Activated CD4-positive, alpha-beta T cell treated with anti-CD3 and anti-CD28 coated beads, Interleukin-2, amount 10 ng/mL, durations not matched to agents 7 days and 5 days (primary cell): ENCODE data around the gene BCL2L14. TPM values are rescaled to one million over a fixed set of nuclear protein-coding genes. Genes with fewer than 3 reads are reported as not detected.

ENCODE experiments used
- CTCF ChIA-PET: fragments of 350-600 bp; sonication (Branson Sonifier 250); formaldehyde crosslinking; loops from one replicate; lab custom pipeline; 2021; ENCODE audit warnings: antibody characterized with exemption; lab: Charles Lee
- POLR2A ChIA-PET: fragments of 350-600 bp; sonication (Branson Sonifier 250); formaldehyde crosslinking; loops from one replicate; lab custom pipeline; 2021; ENCODE audit warnings: antibody characterized with exemption; lab: Charles Lee
- DNase-seq: peaks from one replicate; pipeline ENCODE4 v3.0.0-alpha.2; 2020
- H3K27ac Mint-ChIP-seq: one replicate; pipeline ENCODE4 v1.8.0; 2021; ENCODE audit warnings: mild to moderate bottlenecking, moderate library complexity, mixed read lengths
- H3K27me3 Mint-ChIP-seq: one replicate; pipeline ENCODE4 v1.8.0; 2021; ENCODE audit warnings: mixed read lengths
- H3K36me3 Mint-ChIP-seq: one replicate; pipeline ENCODE4 v1.8.0; 2021; ENCODE audit warnings: low read depth, mixed read lengths
- H3K4me1 Mint-ChIP-seq: one replicate; pipeline ENCODE4 v1.8.0; 2021; ENCODE audit warnings: mixed read lengths
- H3K4me3 Mint-ChIP-seq: one replicate; pipeline ENCODE4 v1.8.0; 2021; ENCODE audit warnings: mild to moderate bottlenecking, moderate library complexity, mixed read lengths
- H3K9me3 Mint-ChIP-seq: one replicate; pipeline ENCODE4 v1.8.0; 2021; ENCODE audit warnings: mixed read lengths
- total RNA-seq, 2 experiments: library from RNA; stranded (reverse); gene quantifications; one replicate each; pipeline ENCODE4 v1.2.3, GENCODE V29; 2021

The BCL2L14 gene
- total RNA-seq, 2 experiments from 2014 or later, result 6.5 to 8.0 TPM

- peaks cover 21% of the 10 kb centered on the region for H3K4me1 Mint-ChIP-seq
- POLR2A ChIA-PET, result no interaction called here
- CTCF ChIA-PET, result interaction anchor here (0.6 to 4.0 kb wide), 7 partner anchors 12 to 454 kb away, joined by 3 to 26 read pairs (median 5); no protein-coding TSS in a partner anchor
Measured at GRCh38 chr12:12034344-12034743, 36.4 kb upstream of the BCL2L14 start.

GRCh38 chr12:12035229-12035628 is 35.5 kb upstream of the BCL2L14 start:
- Mint-ChIP-seq H3K9me3 (no peaks in the 10 kb centered on the region), H3K4me3 (no peak overlapping the region), H3K27me3 (peaks cover 2% of the 10 kb centered on the region), H3K36me3 (no peaks in the 10 kb centered on the region), H3K27ac (no peak overlapping the region), H3K4me1 (peaks cover 20% of the 10 kb centered on the region)
- CTCF ChIA-PET, result no interaction called here
- DNase-seq, result no peak
- POLR2A ChIA-PET, result no interaction called here

More at GRCh38 chr12:12034344-12034743, 36.4 kb upstream of the BCL2L14 start:
- no peaks in the 10 kb centered on the region for H3K36me3 Mint-ChIP-seq
- no peak overlapping the region for H3K27ac Mint-ChIP-seq
- H3K27me3 Mint-ChIP-seq, result peaks cover 2% of the 10 kb centered on the region
- no peak overlapping the region for H3K4me3 Mint-ChIP-seq
- no peak for DNase-seq
- no peaks in the 10 kb centered on the region for H3K9me3 Mint-ChIP-seq

- Mint-ChIP-seq H3K27ac (no peak overlapping the region), H3K27me3 (peaks cover 2% of the 10 kb centered on the region), H3K36me3 (no peaks in the 10 kb centered on the region), H3K9me3 (no peaks in the 10 kb centered on the region), H3K4me3 (no peak overlapping the region), H3K4me1 (peaks cover 16% of the 10 kb centered on the region)
- ChIA-PET CTCF (interaction anchor here (1.2 to 1.4 kb wide), 3 partner anchors 36 to 457 kb away, joined by 3 to 5 read pairs (median 4); no protein-coding TSS in a partner anchor), POLR2A (no interaction called here)
- DNase-seq, result no peak
Measured at GRCh38 chr12:12036901-12037300, 33.8 kb upstream of the BCL2L14 start.

GRCh38 chr12:12039897-12040296 is 30.8 kb upstream of the BCL2L14 start:
- H3K4me1 Mint-ChIP-seq, result no peaks in the 10 kb centered on the region
- H3K4me3 Mint-ChIP-seq, result no peak overlapping the region
- no peak for DNase-seq
- H3K36me3 Mint-ChIP-seq, result no peaks in the 10 kb centered on the region
- H3K9me3 Mint-ChIP-seq, result no peaks in the 10 kb centered on the region
- ChIA-PET POLR2A (no interaction called here), CTCF (no interaction called here)
- H3K27me3 Mint-ChIP-seq, result peaks cover 15% of the 10 kb centered on the region
- H3K27ac Mint-ChIP-seq, result no peak overlapping the region

GRCh38 chr12:12046401-12046800 is 24.3 kb upstream of the BCL2L14 start:
- Mint-ChIP-seq H3K4me3 (no peak overlapping the region), H3K9me3 (no peaks in the 10 kb centered on the region), H3K4me1 (no peaks in the 10 kb centered on the region), H3K27ac (no peak overlapping the region), H3K27me3 (peaks cover 12% of the 10 kb centered on the region), H3K36me3 (no peaks in the 10 kb centered on the region)
- ChIA-PET CTCF (no interaction called here), POLR2A (interaction anchor here (0.6 kb wide), 1 partner anchor 517 kb away, joined by 3 read pairs; no protein-coding TSS in a partner anchor)
- DNase-seq, result no peak

GRCh38 chr12:12047682-12048081 is 23.1 kb upstream of the BCL2L14 start:
- POLR2A ChIA-PET, result no interaction called here
- no peaks in the 10 kb centered on the region for H3K36me3 Mint-ChIP-seq
- H3K4me3 Mint-ChIP-seq, result no peak overlapping the region
- DNase-seq, result no peak
- H3K27ac Mint-ChIP-seq, result no peak overlapping the region
- no peaks in the 10 kb centered on the region for H3K4me1 Mint-ChIP-seq
- no peaks in the 10 kb centered on the region for H3K9me3 Mint-ChIP-seq
- CTCF ChIA-PET, result no interaction called here
- peaks cover 8% of the 10 kb centered on the region for H3K27me3 Mint-ChIP-seq

GRCh38 chr12:12048266-12048665 is 22.5 kb upstream of the BCL2L14 start:
- Mint-ChIP-seq H3K36me3 (no peaks in the 10 kb centered on the region), H3K4me1 (no peaks in the 10 kb centered on the region), H3K9me3 (no peaks in the 10 kb centered on the region), H3K4me3 (no peak overlapping the region), H3K27ac (no peak overlapping the region), H3K27me3 (peaks cover 8% of the 10 kb centered on the region)
- no peak for DNase-seq
- ChIA-PET CTCF (no interaction called here), POLR2A (no interaction called here)

GRCh38 chr12:12048714-12049113 is 22.0 kb upstream of the BCL2L14 start:
- Mint-ChIP-seq H3K27ac (no peak overlapping the region), H3K36me3 (no peaks in the 10 kb centered on the region), H3K4me1 (no peaks in the 10 kb centered on the region), H3K9me3 (no peaks in the 10 kb centered on the region), H3K4me3 (no peak overlapping the region), H3K27me3 (peaks cover 4% of the 10 kb centered on the region)
- DNase-seq, result no peak
- ChIA-PET POLR2A (no interaction called here), CTCF (no interaction called here)

- DNase-seq, result no peak
- H3K27ac Mint-ChIP-seq, result no peak overlapping the region
- H3K27me3 Mint-ChIP-seq, result no peaks in the 10 kb centered on the region
- POLR2A ChIA-PET, result interaction anchor here (0.6 kb wide), 1 partner anchor 426 kb away, joined by 3 read pairs; no protein-coding TSS in a partner anchor
- CTCF ChIA-PET, result no interaction called here
- no peaks in the 10 kb centered on the region for H3K4me1 Mint-ChIP-seq
- no peaks in the 10 kb centered on the region for H3K9me3 Mint-ChIP-seq
- no peaks in the 10 kb centered on the region for H3K36me3 Mint-ChIP-seq
- H3K4me3 Mint-ChIP-seq, result no peak overlapping the region
Measured at GRCh38 chr12:12051668-12052067, 19.1 kb upstream of the BCL2L14 start.

GRCh38 chr12:12054993-12055392 is 15.7 kb upstream of the BCL2L14 start:
- CTCF ChIA-PET, result interaction anchor here (1.5 kb wide), 1 partner anchor 22 kb away, joined by 4 read pairs; no protein-coding TSS in a partner anchor
- DNase-seq, result no peak
- no peak overlapping the region for H3K4me3 Mint-ChIP-seq

GRCh38 chr12:12056951-12057350 is 13.8 kb upstream of the BCL2L14 start:
- Mint-ChIP-seq H3K4me1 (no peaks in the 10 kb centered on the region), H3K4me3 (no peak overlapping the region), H3K36me3 (no peaks in the 10 kb centered on the region), H3K9me3 (no peaks in the 10 kb centered on the region), H3K27ac (no peak overlapping the region), H3K27me3 (no peaks in the 10 kb centered on the region)
- POLR2A ChIA-PET, result no interaction called here
- no peak for DNase-seq
- CTCF ChIA-PET, result no interaction called here

More at GRCh38 chr12:12054993-12055392, 15.7 kb upstream of the BCL2L14 start:
- no peaks in the 10 kb centered on the region for H3K9me3 Mint-ChIP-seq
- no peaks in the 10 kb centered on the region for H3K4me1 Mint-ChIP-seq
- no peaks in the 10 kb centered on the region for H3K36me3 Mint-ChIP-seq
- POLR2A ChIA-PET, result no interaction called here
- no peak overlapping the region for H3K27ac Mint-ChIP-seq
- H3K27me3 Mint-ChIP-seq, result no peaks in the 10 kb centered on the region

GRCh38 chr12:12064596-12064995 is 6.1 kb upstream of the BCL2L14 start:
- H3K4me3 Mint-ChIP-seq, result no peak overlapping the region
- H3K9me3 Mint-ChIP-seq, result no peaks in the 10 kb centered on the region
- no peak overlapping the region for H3K27ac Mint-ChIP-seq
- DNase-seq, result no peak
- POLR2A ChIA-PET, result no interaction called here
- CTCF ChIA-PET, result no interaction called here
- H3K36me3 Mint-ChIP-seq, result no peaks in the 10 kb centered on the region
- no peaks in the 10 kb centered on the region for H3K27me3 Mint-ChIP-seq
- H3K4me1 Mint-ChIP-seq, result peaks cover under 1% of the 10 kb centered on the region

- DNase-seq, result no peak
- CTCF ChIA-PET, result no interaction called here
- POLR2A ChIA-PET, result no interaction called here
- Mint-ChIP-seq H3K9me3 (no peaks in the 10 kb centered on the region), H3K27ac (no peak overlapping the region), H3K4me3 (no peak overlapping the region), H3K27me3 (no peaks in the 10 kb centered on the region), H3K36me3 (peaks cover 2% of the 10 kb centered on the region), H3K4me1 (peaks cover 36% of the 10 kb centered on the region)
Measured at GRCh38 chr12:12068751-12069150, 2.0 kb upstream of the BCL2L14 start.
